ENCODE results near the gene UBE2I. TPM values are rescaled to one million over a fixed set of nuclear protein-coding genes. Genes with fewer than 3 reads are reported as not detected.

UBE2I gene
- polyA plus RNA-seq, 1 donor from 2014 or later = 165 TPM

GRCh38 chr16:1341495-1342420, 32.3 kb downstream of the UBE2I start:
- H3K36me3 Mint-ChIP-seq = no peaks in the 10 kb centered on the region
- no peaks in the 10 kb centered on the region for H3K27me3 Mint-ChIP-seq
- H3K27ac Mint-ChIP-seq = peak overlapping the region; percentile 15 to 95 (median 68)
- no peaks in the 10 kb centered on the region for H3K9me3 Mint-ChIP-seq
- H3K4me3 Mint-ChIP-seq = peak overlapping the region; percentile 15 to 85 (median 78)
- H3K4me1 Mint-ChIP-seq = peaks cover 3 to 17% (median 13%) of the 10 kb centered on the region in 3 donors

DNA sequence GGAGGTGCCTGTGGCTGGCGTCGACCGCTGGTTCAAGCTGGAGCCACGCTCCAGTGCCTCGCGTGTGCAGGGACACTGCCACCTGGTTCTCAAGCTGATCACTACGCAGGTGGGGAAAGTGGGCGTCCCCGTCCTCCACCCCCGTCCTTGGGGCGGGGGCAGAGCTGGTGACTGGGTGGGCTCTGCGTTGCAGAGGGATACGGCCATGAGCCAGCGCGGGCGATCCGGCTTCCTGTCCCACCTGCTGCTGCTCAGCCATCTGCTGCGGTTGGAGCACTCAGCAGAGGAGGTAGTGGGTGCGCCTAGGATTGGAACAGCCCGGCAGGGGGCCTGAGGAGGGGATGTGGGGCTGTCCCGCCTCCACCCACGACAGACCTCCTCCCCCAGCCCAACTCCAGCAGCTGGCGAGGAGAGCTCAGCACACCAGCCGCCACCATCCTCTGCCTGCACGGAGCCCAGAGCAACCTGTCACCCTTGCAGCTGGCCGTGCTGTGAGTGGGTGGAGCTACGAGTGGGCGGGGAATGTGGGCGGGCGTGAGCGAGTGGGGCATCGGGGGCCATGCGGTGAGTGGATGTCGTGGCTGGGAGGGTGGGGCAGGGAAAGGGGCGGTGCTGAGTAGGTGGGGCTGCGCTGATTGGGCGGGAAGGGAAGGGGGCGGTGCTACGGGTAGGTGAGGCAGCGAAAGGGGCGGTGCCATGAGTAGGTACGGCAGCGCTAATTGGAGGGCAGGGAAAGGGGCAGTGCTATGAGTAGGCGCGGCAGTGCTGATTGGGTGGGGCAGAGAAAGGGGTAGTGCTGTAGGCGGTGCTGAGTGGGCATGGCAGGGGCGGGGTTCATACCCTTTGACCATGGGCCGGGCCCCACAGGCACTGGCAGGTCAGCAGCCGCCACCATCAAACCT, 33.3 kb downstream of the UBE2I start:
- Mint-ChIP-seq H3K27ac (peak overlapping the region; percentile 15 to 95 (median 68)), H3K27me3 (no peaks in the 10 kb centered on the region), H3K4me3 (peak overlapping the region; percentile 15 to 85 (median 78)), H3K4me1 (peaks cover 3 to 17% (median 13%) of the 10 kb centered on the region in 3 donors), H3K9me3 (no peaks in the 10 kb centered on the region), H3K36me3 (no peaks in the 10 kb centered on the region)

DNA sequence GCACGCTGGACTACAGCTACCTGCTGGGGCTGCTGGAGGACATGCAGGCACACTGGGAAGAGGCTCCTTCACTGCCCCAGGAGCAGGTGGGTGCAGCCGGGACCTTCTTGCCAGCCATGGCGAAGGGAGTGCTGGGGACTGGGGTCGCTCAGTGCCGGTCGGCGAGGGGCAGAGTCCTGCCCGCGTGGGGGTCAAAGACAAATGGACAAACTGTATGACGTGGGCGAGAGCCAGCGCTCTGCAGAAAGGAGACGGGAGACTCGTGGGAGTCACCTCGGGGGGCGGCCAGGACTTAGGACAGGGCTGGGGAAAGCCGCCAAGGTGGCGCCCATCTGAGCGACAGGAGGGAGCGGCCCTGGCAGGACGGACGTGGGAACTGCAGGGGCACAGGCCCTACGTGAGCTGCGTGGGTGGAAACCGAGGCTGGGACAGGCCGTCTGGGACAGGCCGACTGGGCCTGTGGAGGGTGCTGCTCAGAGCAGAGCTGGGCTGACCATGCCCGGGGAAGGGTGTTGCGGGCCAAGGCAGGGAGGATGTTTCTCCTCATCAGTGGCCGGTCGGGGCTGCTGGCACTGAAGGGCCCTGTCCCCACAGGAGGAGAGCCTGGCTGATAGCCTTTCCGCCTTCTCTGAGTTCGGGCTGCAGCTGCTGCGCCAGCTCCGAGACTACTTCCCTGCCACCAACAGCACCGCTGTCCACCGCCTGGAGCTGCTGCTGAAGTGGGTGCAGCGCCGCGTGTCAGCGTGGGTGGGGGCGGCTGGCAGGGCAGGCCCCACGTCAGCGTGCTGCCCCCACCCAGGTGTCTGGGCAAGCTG, 34.2 kb downstream of the UBE2I start:
- Mint-ChIP-seq H3K9me3 (no peaks in the 10 kb centered on the region), H3K27ac (peak overlapping the region; percentile 15 to 95 (median 68)), H3K27me3 (no peaks in the 10 kb centered on the region), H3K36me3 (no peaks in the 10 kb centered on the region), H3K4me1 (peaks cover 3 to 17% (median 13%) of the 10 kb centered on the region in 3 donors), H3K4me3 (peak overlapping the region in 3 of 4 donors; percentile 15 to 85 (median 65))

- peak overlapping the region in 1 of 4 donors; percentile 5 for H3K4me3 Mint-ChIP-seq
- peak overlapping the region in 2 of 3 donors; percentile 14 to 80 for H3K27ac Mint-ChIP-seq
- peaks cover 3 to 17% (median 13%) of the 10 kb centered on the region in 3 donors for H3K4me1 Mint-ChIP-seq
- H3K9me3 Mint-ChIP-seq = no peaks in the 10 kb centered on the region
- no peaks in the 10 kb centered on the region for H3K36me3 Mint-ChIP-seq
- no peaks in the 10 kb centered on the region for H3K27me3 Mint-ChIP-seq
These were observed 35.1 kb downstream of the UBE2I start for GRCh38 chr16:1344499-1344898.

GRCh38 chr16:1345087-1345486, 35.7 kb downstream of the UBE2I start:
- Mint-ChIP-seq H3K4me1 (peaks cover 3 to 18% (median 13%) of the 10 kb centered on the region in 3 donors), H3K27ac (no peak overlapping the region), H3K27me3 (no peaks in the 10 kb centered on the region), H3K4me3 (no peak overlapping the region), H3K9me3 (no peaks in the 10 kb centered on the region), H3K36me3 (no peaks in the 10 kb centered on the region)

DNA sequence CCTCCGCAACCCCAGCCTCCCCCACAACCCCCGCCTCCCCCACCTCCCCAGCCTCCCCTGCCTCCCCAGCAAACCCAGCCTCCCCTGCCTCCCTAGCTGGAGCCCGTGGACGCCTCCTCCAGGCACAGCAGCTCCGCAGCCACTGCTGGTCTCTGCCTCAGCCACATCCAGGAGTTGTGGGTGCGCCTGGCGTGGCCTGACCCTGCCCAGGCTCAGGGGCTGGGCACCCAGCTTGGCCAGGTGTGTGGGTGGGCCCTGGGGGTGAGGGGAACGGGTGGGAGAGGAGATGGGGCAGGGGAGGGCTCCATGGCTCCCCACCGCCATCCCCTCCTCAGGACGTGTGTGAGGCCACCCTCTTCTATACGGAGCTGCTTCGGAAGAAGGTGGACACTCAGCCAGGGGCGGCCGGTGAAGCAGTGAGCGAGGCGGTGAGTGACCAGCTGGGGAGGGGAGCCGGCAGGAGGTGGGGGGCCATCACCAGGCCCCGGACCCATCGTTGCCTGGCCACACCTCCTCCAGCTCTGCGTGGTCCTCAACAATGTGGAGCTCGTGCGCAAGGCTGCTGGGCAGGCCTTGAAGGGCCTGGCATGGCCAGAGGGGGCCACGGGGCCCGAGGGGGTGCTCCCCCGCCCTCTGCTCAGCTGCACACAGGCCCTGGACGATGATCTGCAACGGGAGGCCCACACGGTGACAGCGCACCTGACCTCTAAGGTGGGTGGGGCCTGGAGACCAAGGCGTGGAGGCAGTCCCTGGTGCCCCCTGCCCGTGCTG, 36.4 kb downstream of the UBE2I start:
- H3K4me3 Mint-ChIP-seq = no peak overlapping the region
- H3K27ac Mint-ChIP-seq = no peak overlapping the region
- peaks cover 3 to 21% (median 17%) of the 10 kb centered on the region in 3 donors for H3K4me1 Mint-ChIP-seq
- H3K36me3 Mint-ChIP-seq = no peaks in the 10 kb centered on the region
- H3K27me3 Mint-ChIP-seq = no peaks in the 10 kb centered on the region
- H3K9me3 Mint-ChIP-seq = no peaks in the 10 kb centered on the region

- H3K4me1 Mint-ChIP-seq = peaks cover 3 to 21% (median 17%) of the 10 kb centered on the region in 3 donors
- H3K27ac Mint-ChIP-seq = peak overlapping the region in 1 of 3 donors; percentile 80
- H3K9me3 Mint-ChIP-seq = no peaks in the 10 kb centered on the region
- H3K4me3 Mint-ChIP-seq = peak overlapping the region in 1 of 4 donors; percentile 78
- no peaks in the 10 kb centered on the region for H3K36me3 Mint-ChIP-seq
- H3K27me3 Mint-ChIP-seq = no peaks in the 10 kb centered on the region
These were observed 37.2 kb downstream of the UBE2I start for GRCh38 chr16:1346422-1347285.

- Mint-ChIP-seq H3K4me3 (no peak overlapping the region), H3K9me3 (no peaks in the 10 kb centered on the region), H3K4me1 (peaks cover 4 to 18% (median 13%) of the 10 kb centered on the region in 3 donors), H3K27ac (peak overlapping the region in 1 of 3 donors; percentile 80), H3K36me3 (no peaks in the 10 kb centered on the region), H3K27me3 (no peaks in the 10 kb centered on the region)
These were observed 37.9 kb downstream of the UBE2I start for GRCh38 chr16:1347286-1347855.

DNA sequence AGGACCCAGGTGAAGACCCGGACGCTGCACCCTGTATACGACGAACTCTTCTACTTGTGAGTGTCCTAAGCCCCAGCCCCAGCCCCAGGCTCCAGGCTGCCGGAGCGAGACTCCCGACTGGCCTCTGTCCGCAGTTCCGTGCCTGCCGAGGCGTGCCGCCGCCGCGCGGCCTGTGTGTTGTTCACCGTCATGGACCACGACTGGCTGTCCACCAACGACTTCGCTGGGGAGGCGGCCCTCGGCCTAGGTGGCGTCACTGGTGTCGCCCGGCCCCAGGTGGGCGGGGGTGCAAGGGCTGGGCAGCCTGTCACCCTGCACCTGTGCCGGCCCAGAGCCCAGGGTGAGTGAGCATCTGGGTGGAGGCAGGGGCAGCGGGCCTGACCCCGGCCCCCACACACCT, 38.5 kb downstream of the UBE2I start:
- H3K4me1 Mint-ChIP-seq = peaks cover 8 to 20% (median 15%) of the 10 kb centered on the region in 3 donors
- no peaks in the 10 kb centered on the region for H3K9me3 Mint-ChIP-seq
- no peaks in the 10 kb centered on the region for H3K27me3 Mint-ChIP-seq
- no peak overlapping the region for H3K4me3 Mint-ChIP-seq
- no peak overlapping the region for H3K27ac Mint-ChIP-seq
- H3K36me3 Mint-ChIP-seq = no peaks in the 10 kb centered on the region

GRCh38 chr16:1348441-1348840, 39.0 kb downstream of the UBE2I start:
- Mint-ChIP-seq H3K27me3 (no peaks in the 10 kb centered on the region), H3K4me3 (peak overlapping the region in 2 of 4 donors; percentile 43 to 78), H3K9me3 (no peaks in the 10 kb centered on the region), H3K4me1 (peaks cover 12 to 20% (median 15%) of the 10 kb centered on the region in 3 donors), H3K27ac (peak overlapping the region in 1 of 3 donors; percentile 96), H3K36me3 (no peaks in the 10 kb centered on the region)

DNA sequence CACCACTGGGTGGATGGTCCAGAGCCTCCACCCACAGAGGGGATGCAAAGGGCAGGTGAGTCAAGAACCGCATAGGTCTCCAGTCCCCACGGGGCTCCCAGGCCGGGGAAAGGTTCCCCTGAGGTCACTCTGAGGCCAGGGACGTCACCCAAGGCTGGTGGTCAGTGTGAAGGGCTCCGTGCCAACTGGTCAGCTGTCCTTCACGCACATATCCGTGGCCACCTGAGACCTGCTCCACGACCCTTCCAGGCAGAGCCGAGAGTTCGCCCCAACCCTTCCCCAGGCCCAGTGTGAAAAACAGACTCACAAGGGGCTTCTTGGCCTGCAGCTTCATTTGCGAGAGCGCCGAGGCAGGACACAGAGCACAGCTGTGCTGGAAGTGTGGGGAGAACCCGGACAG, 39.5 kb downstream of the UBE2I start:
- Mint-ChIP-seq H3K9me3 (no peaks in the 10 kb centered on the region), H3K27me3 (no peaks in the 10 kb centered on the region), H3K36me3 (no peaks in the 10 kb centered on the region), H3K27ac (peak overlapping the region in 1 of 3 donors; percentile 96), H3K4me3 (peak overlapping the region in 3 of 4 donors; percentile 41 to 78 (median 43)), H3K4me1 (peaks cover 14 to 20% (median 16%) of the 10 kb centered on the region in 3 donors)

- Mint-ChIP-seq H3K36me3 (no peaks in the 10 kb centered on the region), H3K4me3 (peak overlapping the region in 3 of 4 donors; percentile 5 to 43 (median 41)), H3K27me3 (no peaks in the 10 kb centered on the region), H3K27ac (peak overlapping the region in 1 of 3 donors; percentile 96), H3K4me1 (peaks cover 14 to 20% (median 16%) of the 10 kb centered on the region in 3 donors), H3K9me3 (no peaks in the 10 kb centered on the region)
These were observed 39.9 kb downstream of the UBE2I start for GRCh38 chr16:1349351-1349750.

Data from IgD-negative memory B cell (primary cell).